GM12878 (cell line): ENCODE measurements around the gene BCAN. TPM values are rescaled to one million over a fixed set of nuclear protein-coding genes. Genes with fewer than 3 reads are reported as not detected.

ENCODE experiments used
- ATAC-seq: fragments of 200-7000 bp; cut with Tn5 transposase; 3 replicates; pipeline ENCODE4 v1.9.1; 2020; ENCODE audit warnings: mild to moderate bottlenecking, moderate library complexity
- BruUV-seq: library from RNA; stranded (reverse); fragments of 400-500 nt; replicated peaks from 2 replicates; lab custom pipeline; 2021; lab: Mats Ljungman, UMichigan
- CTCF ChIA-PET: fragments of 300-600 bp; sonication (Branson Sonifier 250); formaldehyde crosslinking; extraction: SDS; loops from one replicate; lab custom pipeline; 2021; ENCODE audit warnings: inconsistent platforms; lab: Yijun Ruan, JAX
- POLR2A ChIA-PET: fragments of 350-600 bp; formaldehyde crosslinking; extraction: SDS; loops from one replicate; lab custom pipeline; 2021; ENCODE audit warnings: inconsistent platforms; lab: Charles Lee
- RAD21 ChIA-PET: fragments of 300-600 bp; sonication (Branson Sonifier 250); formaldehyde crosslinking; loops from one replicate; lab custom pipeline; 2023; ENCODE audit warnings: antibody characterized with exemption; ENCODE audit not compliant: unreplicated experiment; lab: Charles Lee
- SMC1A ChIA-PET: fragments of 300-600 bp; sonication (Branson Sonifier 250); formaldehyde crosslinking; loops from one replicate; lab custom pipeline; 2023; ENCODE audit not compliant: unreplicated experiment, uncharacterized antibody; lab: Charles Lee
- DNase-seq: peaks from one replicate; pipeline ENCODE4 v3.0.0-alpha.2; 2011; ENCODE audit warnings: low read depth, low spot score
- FAIRE-seq: peaks from 3 replicates; lab custom pipeline; 2011; peaks lifted over from hg19 to GRCh38; lab: Jason Lieb, UNC
- H2AFZ ChIP-seq: 2 replicates; pipeline ENCODE4 v1.6.0; 2011; ENCODE audit warnings: low read depth, low read length, control low read depth; ENCODE audit not compliant: control insufficient read depth
- H3K27ac ChIP-seq: 2 replicates; pipeline ENCODE4 v1.5.1; 2011; ENCODE audit warnings: control low read depth; ENCODE audit not compliant: control insufficient read depth, insufficient read depth
- H3K27me3 ChIP-seq, 2 experiments: replicated peaks in 1 of 2; 2 replicates each; pipeline versions ENCODE4 v1.6.0 to v1.6.1; 2011; ENCODE audit warnings: low read length in 1 of 2; ENCODE audit not compliant: control insufficient read depth in 2 of 2, insufficient read depth in 2 of 2
- H3K36me3 ChIP-seq, 2 experiments: 2 replicates each; pipeline ENCODE4 v1.5.1; 2011; ENCODE audit warnings: low read length in 1 of 2; ENCODE audit not compliant: control insufficient read depth in 2 of 2, insufficient read depth in 2 of 2
- H3K4me1 ChIP-seq: 2 replicates; pipeline ENCODE4 v1.6.1; 2011; ENCODE audit warnings: mild to moderate bottlenecking, low read length, moderate library complexity, mixed read lengths; ENCODE audit not compliant: control insufficient read depth, insufficient read depth
- H3K4me2 ChIP-seq: 2 replicates; pipeline ENCODE4 v1.6.0; 2011; ENCODE audit warnings: control low read depth; ENCODE audit not compliant: control insufficient read depth, insufficient read depth
- H3K4me3 ChIP-seq: fragments of 200-600 bp; sonication (generic); 2 replicates; pipeline ENCODE4 v1.5.1; 2016
- H3K79me2 ChIP-seq: 2 replicates; pipeline ENCODE4 v1.6.0; 2011; ENCODE audit warnings: low read length; ENCODE audit not compliant: control insufficient read depth, insufficient read depth
- H3K9ac ChIP-seq: 2 replicates; pipeline ENCODE4 v1.8.0; 2011; ENCODE audit warnings: low read length, control low read depth, mixed read lengths; ENCODE audit not compliant: control insufficient read depth, insufficient read depth
- H3K9me3 ChIP-seq: replicated peaks from 3 replicates; pipeline ENCODE4 v1.5.1; 2011; ENCODE audit warnings: mild to moderate bottlenecking, low read length; ENCODE audit not compliant: control insufficient read depth, insufficient read depth
- H4K20me1 ChIP-seq: 2 replicates; pipeline ENCODE4 v1.6.0; 2011; ENCODE audit not compliant: control insufficient read depth, insufficient read depth
- BHLHE40 ChIP-seq, 2 experiments: fragments of 450-650 bp in 1 of 2; IDR thresholded peaks; 2 replicates each; pipeline ENCODE4 v1.6.1; 2011 to 2017; ENCODE audit warnings: low read depth in 2 of 2, borderline replicate concordance in 1 of 2, improper control_type of control experiment in 1 of 2, low read length in 1 of 2, mild to moderate bottlenecking in 1 of 2
- CUX1 ChIP-seq: IDR thresholded peaks from 2 replicates; pipeline ENCODE4 v1.6.1; 2012; ENCODE audit warnings: improper control_type of control experiment, low read depth, low read length; ENCODE audit not compliant: insufficient replicate concordance
- EGR1 ChIP-seq, 2 experiments: IDR thresholded peaks; 1 replicate in 1 of 2; 2 replicates in 1 of 2; pipeline ENCODE4 v1.6.1; 2011 to 2012; ENCODE audit warnings: low read depth in 2 of 2, low read length in 2 of 2, borderline replicate concordance in 1 of 2, mild to moderate bottlenecking in 1 of 2, moderate library complexity in 1 of 2
- ELK1 ChIP-seq: IDR thresholded peaks from 2 replicates; pipeline ENCODE4 v1.6.1; 2012; ENCODE audit warnings: low read depth, low read length, improper control_type of control experiment
- EZH2 ChIP-seq: IDR thresholded peaks from 2 replicates; pipeline ENCODE4 v1.6.1; 2012; ENCODE audit warnings: low read depth, mild to moderate bottlenecking, control low read depth, inconsistent platforms, low read length, borderline replicate concordance; ENCODE audit not compliant: control insufficient read depth
- HDGF ChIP-seq: fragments of 450-650 bp; IDR thresholded peaks from 2 replicates; pipeline ENCODE4 v1.6.1; 2016; ENCODE audit warnings: antibody characterized with exemption
- KLF5 ChIP-seq: fragments of 450-650 bp; IDR thresholded peaks from 2 replicates; pipeline ENCODE4 v1.6.1; 2014; ENCODE audit warnings: mild to moderate bottlenecking; ENCODE audit not compliant: partially characterized antibody
- NFXL1 ChIP-seq: fragments of 450-650 bp; IDR thresholded peaks from 2 replicates; pipeline ENCODE4 v1.6.1; 2017; ENCODE audit warnings: antibody characterized with exemption, mild to moderate bottlenecking, borderline replicate concordance
- NFYA ChIP-seq: IDR thresholded peaks from 2 replicates; pipeline ENCODE4 v1.6.1; 2011; ENCODE audit warnings: low read depth, mild to moderate bottlenecking, low read length, improper control_type of control experiment, borderline replicate concordance
- RAD21 ChIP-seq: IDR thresholded peaks from 2 replicates; pipeline ENCODE4 v1.6.1; 2011; ENCODE audit warnings: mild to moderate bottlenecking, low read depth, low read length, moderate library complexity; ENCODE audit not compliant: insufficient read depth
- SRF ChIP-seq, 2 experiments: IDR thresholded peaks; 2 replicates each; pipeline ENCODE4 v1.6.1; 2011; ENCODE audit warnings: low read depth in 2 of 2, low read length in 2 of 2, mild to moderate bottlenecking in 1 of 2, moderate library complexity in 1 of 2
- WGBS: methylation state at CpG from one replicate; pipeline ENCODE4 v1.1.6; 2016; ENCODE audit warnings: low lambda C conversion rate; ENCODE audit not compliant: insufficient replicate concordance, insufficient coverage; ENCODE audit errors: missing lambda C conversion rate; 5-methylcytosine and 5-hydroxymethylcytosine counted together
- in situ Hi-C: fragments of 300-500 bp; cut with MboI; formaldehyde crosslinking; loops from 9 replicates; pipeline ENCODE4 v1.14.3; 2018; ENCODE audit warnings: mixed read lengths
- intact Hi-C: fragments of 100-400 bp; cut with micrococcal nuclease; formaldehyde crosslinking; loops from one replicate; pipeline ENCODE4 v1.14.2; 2022; ENCODE audit not compliant: unreplicated experiment
- polyA plus RNA-seq, 11 experiments: library from polyadenylated mRNA; depleted of rRNA in 4 of 11; unstranded in 6 of 11; stranded (reverse) in 5 of 11; fragments of >200 nt; fragmentation: Nextera tagmentation in 4 of 11; fragmentation: Illumina TruSeq in 1 of 11; extraction: Ambion mirVana in 4 of 11; extraction: Trizol in 1 of 11; gene quantifications; 1 replicate in 1 of 11; 2 replicates in 10 of 11; pipeline versions ENCODE4 v1.2.1 to v1.2.3, GENCODE V29; 2011 to 2016; ENCODE audit warnings: inconsistent platforms in 2 of 11, missing spikeins in 2 of 11, low read depth in 1 of 11
- total RNA-seq, 4 experiments: library from RNA; depleted of rRNA in 3 of 4; stranded (reverse); fragments of >200 nt in 3 of 4; fragmentation: Illumina TruSeq in 1 of 4; extraction: Trizol in 1 of 4; gene quantifications; 2 replicates each; pipeline versions ENCODE4 v1.2.1 to v1.2.3, GENCODE V29; 2013 to 2021
- TF ChIP-seq, protein P1 (sequence below): IDR thresholded peaks from 2 replicates; pipeline ENCODE4 v1.6.1; 2011; ENCODE audit warnings: low read depth, mild to moderate bottlenecking, low read length, moderate library complexity, borderline replicate concordance; ENCODE audit errors: extremely low read depth

The BCAN gene
- total and polyA plus RNA-seq, 10 of the 15 experiments (the other 5 are each of a cell fraction or from before 2014, with no cell fraction given): 0.05 to 1.3 (median 0.18) TPM; not detected in 1

DNA sequence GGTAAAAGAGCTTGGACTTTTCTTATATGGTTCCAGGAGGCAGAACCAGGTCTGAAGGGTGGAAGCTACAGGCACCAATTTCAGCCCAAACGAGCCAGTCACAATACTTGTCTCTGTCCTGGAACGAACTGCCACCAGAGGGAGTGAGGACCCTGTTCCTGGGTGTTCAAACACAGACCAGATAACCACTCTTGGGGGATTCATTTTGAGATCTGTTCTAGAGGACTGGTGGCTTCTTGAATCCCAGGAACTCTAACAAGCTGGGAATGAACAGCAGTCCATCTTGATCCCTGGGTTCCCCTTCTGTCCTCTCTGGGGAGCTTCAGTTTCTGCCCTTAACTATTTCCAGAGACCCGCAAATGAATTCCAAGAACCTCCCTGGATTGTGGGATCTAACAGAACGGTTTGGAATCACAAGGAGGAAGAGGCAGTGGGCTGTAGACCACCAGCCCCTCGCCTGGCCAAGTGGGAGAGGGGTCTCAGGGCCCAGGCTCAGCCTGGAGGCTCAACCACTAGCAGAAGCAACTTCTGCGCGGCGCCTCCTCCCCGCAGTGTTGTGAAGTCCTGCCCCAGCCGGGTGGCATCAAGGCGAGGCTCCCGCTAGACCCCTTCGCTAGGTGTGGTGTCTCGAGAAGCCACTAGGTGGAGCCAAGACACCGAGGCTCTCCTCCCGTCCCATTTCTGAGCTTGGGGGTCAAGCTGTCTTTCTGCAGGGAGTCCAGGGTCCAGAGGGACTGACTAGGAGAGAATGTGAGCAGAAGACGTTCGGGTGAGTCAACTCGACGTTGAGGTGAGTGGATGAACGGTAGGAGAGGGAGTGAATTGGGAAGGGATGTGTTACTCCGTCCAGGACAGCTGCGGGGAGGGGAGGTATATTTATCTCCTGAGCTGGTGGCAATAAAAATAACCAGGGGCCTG is 47.4 kb downstream of the BCAN start:
- under 1% methylated on average over 23 of the region's 23 CpGs for WGBS
- Histone ChIP-seq H3K36me3 (no peaks in the 10 kb centered on the region), H4K20me1 (peaks cover 4% of the 10 kb centered on the region; the same call in 1 of the 2 replicates), H3K27me3 (peaks cover 18 to 33% of the 10 kb centered on the region in 2 experiments), H3K4me2 (no peak overlapping the region; the same call in 1 of the 2 replicates), H3K4me1 (peaks cover 4% of the 10 kb centered on the region), H3K27ac (no peak overlapping the region), H3K79me2 (no peaks in the 10 kb centered on the region), H3K9me3 (no peaks in the 10 kb centered on the region), H3K4me3 (no peak overlapping the region), H2AFZ (no peak overlapping the region), H3K9ac (no peak overlapping the region)
- POLR2A ChIA-PET: interaction anchor here (1.1 to 3.1 kb wide), 3 partner anchors 37 to 172 kb away, joined by 4 to 21 read pairs (median 4); no protein-coding TSS in a partner anchor
- DNase-seq: no peak
- no TSS peak for BruUV-seq
- FAIRE-seq: peak; percentile 94
- SMC1A ChIA-PET: interaction anchor here (0.6 to 4.0 kb wide), 26 partner anchors 9 to 385 kb away, joined by 3 to 168 read pairs (median 4); partner anchors contain the start of genes CRABP2, ISG20L2, METTL25B and NTRK1
- RAD21 ChIA-PET: interaction anchor here (0.6 to 10.2 kb wide), 34 partner anchors 9 to 475 kb away, joined by 3 to 173 read pairs (median 5); partner anchors contain the start of genes CRABP2, HDGF, INSRR and ISG20L2
- in situ Hi-C loops (loop anchor here (5.0 kb wide), 1 partner anchor 173 kb away; the partner anchor contains the start of gene NTRK1), intact Hi-C loops (loop anchor here (1.0 kb wide), 3 partner anchors 37 to 201 kb away; partner anchors contain the start of gene NTRK1)
- peak; percentile 97 for ATAC-seq
- CTCF ChIA-PET: interaction anchor here (0.6 to 11.1 kb wide), 59 partner anchors 9 to 1115 kb away, joined by 3 to 433 read pairs (median 4); partner anchors contain the start of genes CRABP2, HAPLN2, HDGF and INSRR
- TF ChIP-seq ELK1 (no peak), EZH2 (0 out of 2 replicates have a peak, but pooled peaks have one; percentile 14), RAD21 (peak; percentile 91), EGR1 (IDR thresholded peaks at IDR 0.05; ENCODE audit: borderline replicate concordance in 1 of 2, low read depth in 2 of 2, low read length in 2 of 2) (no peak), CUX1 (no peak), SRF (IDR thresholded peaks at IDR 0.05; ENCODE audit: low read depth in 2 of 2, low read length in 2 of 2) (no peak), NFXL1 (no peak), HDGF (peak; percentile 38; the same call in 1 of the 2 replicates), BHLHE40 (IDR thresholded peaks at IDR 0.05; ENCODE audit: borderline replicate concordance in 1 of 2, low read depth in 2 of 2, low read length in 1 of 2) (no peak), KLF5 (no peak), NFYA (no peak)
- TF ChIP-seq, protein P1, sequence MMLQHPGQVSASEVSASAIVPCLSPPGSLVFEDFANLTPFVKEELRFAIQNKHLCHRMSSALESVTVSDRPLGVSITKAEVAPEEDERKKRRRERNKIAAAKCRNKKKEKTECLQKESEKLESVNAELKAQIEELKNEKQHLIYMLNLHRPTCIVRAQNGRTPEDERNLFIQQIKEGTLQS: no peak
